H9 (cell line): Measurements from ENCODE around the gene CYP8B1. TPM values are rescaled to one million over a fixed set of nuclear protein-coding genes. Genes with fewer than 3 reads are reported as not detected.

ENCODE experiments used
- DNase-seq: peaks from one replicate; pipeline ENCODE4 v3.0.0-alpha.2; 2017
- H2AFZ ChIP-seq: one replicate; pipeline ENCODE4 v1.6.1; 2013; ENCODE audit warnings: mild to moderate bottlenecking, low read length, control low read depth, moderate library complexity
- H2AK5ac ChIP-seq: 2 replicates; pipeline ENCODE4 v1.6.1; 2013; ENCODE audit warnings: low read length, control low read depth, mixed read lengths; ENCODE audit not compliant: insufficient read length
- H2BK120ac ChIP-seq: one replicate; pipeline ENCODE4 v1.6.1; 2013; ENCODE audit warnings: low read depth, mild to moderate bottlenecking, low read length, control low read depth, inconsistent platforms; ENCODE audit not compliant: poor library complexity, severe bottlenecking
- H2BK12ac ChIP-seq: 2 replicates; pipeline ENCODE4 v1.6.1; 2013; ENCODE audit warnings: low read length, control low read depth, mixed read lengths, low read depth; ENCODE audit not compliant: insufficient read length
- H2BK15ac ChIP-seq: 2 replicates; pipeline ENCODE4 v1.6.1; 2013; ENCODE audit warnings: low read depth, low read length, control low read depth
- H2BK20ac ChIP-seq: one replicate; pipeline ENCODE4 v1.6.1; 2013; ENCODE audit warnings: low read depth, mild to moderate bottlenecking, low read length, control low read depth, inconsistent platforms; ENCODE audit not compliant: poor library complexity, severe bottlenecking
- H2BK5ac ChIP-seq: 2 replicates; pipeline ENCODE4 v1.6.1; 2013; ENCODE audit warnings: low read length, control low read depth, mixed read lengths; ENCODE audit not compliant: insufficient read length
- H3K14ac ChIP-seq: 2 replicates; pipeline ENCODE4 v1.6.1; 2013; ENCODE audit warnings: low read length, control low read depth; ENCODE audit not compliant: insufficient read depth
- H3K18ac ChIP-seq: 2 replicates; pipeline ENCODE4 v1.6.1; 2013; ENCODE audit warnings: low read depth, mild to moderate bottlenecking, mixed read lengths, low read length, control low read depth; ENCODE audit not compliant: insufficient read length
- H3K23ac ChIP-seq: 2 replicates; pipeline ENCODE4 v1.6.1; 2013; ENCODE audit warnings: low read length, control low read depth, mixed read lengths, low read depth; ENCODE audit not compliant: insufficient read length
- H3K23me2 ChIP-seq: 2 replicates; pipeline ENCODE4 v1.6.1; 2013; ENCODE audit warnings: low read depth, mild to moderate bottlenecking, mixed read lengths, low read length, control low read depth; ENCODE audit not compliant: insufficient read length, poor library complexity, severe bottlenecking
- H3K27ac ChIP-seq: 2 replicates; pipeline ENCODE4 v1.5.1; 2013; ENCODE audit warnings: low read length, control low read depth, mixed read lengths, low read depth; ENCODE audit not compliant: insufficient read length
- H3K27me3 ChIP-seq: 2 replicates; pipeline ENCODE4 v1.6.1; 2013; ENCODE audit warnings: low read length, control low read depth, inconsistent platforms; ENCODE audit not compliant: insufficient read depth
- H3K4ac ChIP-seq: 2 replicates; pipeline ENCODE4 v1.6.1; 2013; ENCODE audit warnings: low read depth, mild to moderate bottlenecking, control low read depth, inconsistent platforms, low read length, moderate library complexity
- H3K4me1 ChIP-seq: 2 replicates; pipeline ENCODE4 v1.6.1; 2013; ENCODE audit warnings: low read length, control low read depth, inconsistent platforms; ENCODE audit not compliant: insufficient read depth
- H3K4me2 ChIP-seq: 2 replicates; pipeline ENCODE4 v1.6.1; 2013; ENCODE audit warnings: low read length, control low read depth, mixed read lengths; ENCODE audit not compliant: insufficient read length, insufficient read depth
- H3K56ac ChIP-seq: 2 replicates; pipeline ENCODE4 v1.6.1; 2013; ENCODE audit warnings: low read depth, mild to moderate bottlenecking, mixed read lengths, low read length, control low read depth; ENCODE audit not compliant: insufficient read length
- H3K79me1 ChIP-seq: 2 replicates; pipeline ENCODE4 v1.6.1; 2013; ENCODE audit warnings: low read depth, mild to moderate bottlenecking, moderate library complexity, low read length, control low read depth, inconsistent platforms; ENCODE audit not compliant: insufficient read depth, poor library complexity, severe bottlenecking
- H3K79me2 ChIP-seq: 2 replicates; pipeline ENCODE4 v1.6.1; 2013; ENCODE audit warnings: low read length, control low read depth, inconsistent platforms; ENCODE audit not compliant: insufficient read depth
- H3K9ac ChIP-seq: 2 replicates; pipeline ENCODE4 v1.6.1; 2013; ENCODE audit warnings: low read length, control low read depth, mixed read lengths; ENCODE audit not compliant: insufficient read length; ENCODE audit errors: extremely low read depth
- H3K9me3 ChIP-seq: one replicate; pipeline ENCODE4 v1.6.1; 2013; ENCODE audit warnings: low read depth, low read length, inconsistent platforms; ENCODE audit not compliant: control insufficient read depth
- H3T11ph ChIP-seq: one replicate; pipeline ENCODE4 v1.6.1; 2013; ENCODE audit warnings: mild to moderate bottlenecking, low read length, control low read depth, inconsistent platforms
- H4K20me1 ChIP-seq: one replicate; pipeline ENCODE4 v1.6.1; 2013; ENCODE audit not compliant: control insufficient read depth, insufficient read length, insufficient read depth
- H4K5ac ChIP-seq: 2 replicates; pipeline ENCODE4 v1.6.1; 2013; ENCODE audit warnings: low read depth, mild to moderate bottlenecking, mixed read lengths, low read length, control low read depth; ENCODE audit not compliant: insufficient read length
- H4K8ac ChIP-seq: replicated peaks from 2 replicates; pipeline ENCODE4 v1.6.1; 2013; ENCODE audit warnings: low read length, control low read depth, mixed read lengths, low read depth; ENCODE audit not compliant: insufficient read length
- H4K91ac ChIP-seq: 2 replicates; pipeline ENCODE4 v1.6.1; 2013; ENCODE audit warnings: low read depth, mild to moderate bottlenecking, moderate library complexity, mixed read lengths, low read length, control low read depth; ENCODE audit not compliant: insufficient read length
- H3K27ac Mint-ChIP-seq, 3 experiments: 2 replicates in 2 of 3; 3 replicates in 1 of 3; pipeline ENCODE4 v1.8.0; 2020 to 2021; ENCODE audit warnings: mixed read lengths in 3 of 3, mild to moderate bottlenecking in 1 of 3, moderate library complexity in 1 of 3
- H3K27me3 Mint-ChIP-seq: 2 replicates; pipeline ENCODE4 v1.8.0; 2021; ENCODE audit warnings: low read depth, mild to moderate bottlenecking, moderate library complexity, mixed read lengths
- H3K36me3 Mint-ChIP-seq, 3 experiments: 2 replicates in 2 of 3; 3 replicates in 1 of 3; pipeline ENCODE4 v1.8.0; 2020 to 2021; ENCODE audit warnings: low read depth in 3 of 3, mixed read lengths in 3 of 3; ENCODE audit not compliant: insufficient read depth in 1 of 3
- H3K4me1 Mint-ChIP-seq, 2 experiments: 2 replicates each; pipeline ENCODE4 v1.8.0; 2020; ENCODE audit warnings: mixed read lengths in 2 of 2
- H3K4me3 Mint-ChIP-seq, 2 experiments: 2 replicates in 1 of 2; 3 replicates in 1 of 2; pipeline ENCODE4 v1.8.0; 2020 to 2021; ENCODE audit warnings: mild to moderate bottlenecking in 2 of 2, mixed read lengths in 2 of 2, moderate library complexity in 1 of 2
- H3K9me3 Mint-ChIP-seq, 2 experiments: 2 replicates in 1 of 2; 3 replicates in 1 of 2; pipeline ENCODE4 v1.8.0; 2020; ENCODE audit warnings: mild to moderate bottlenecking in 2 of 2, mixed read lengths in 2 of 2, moderate library complexity in 1 of 2
- total RNA-seq: library from RNA; stranded (reverse); gene quantifications from 2 replicates; pipeline ENCODE4 v1.2.1, GENCODE V29; 2021
- TF ChIP-seq, protein P1 (sequence below): fragments of 200-600 bp; sonication (generic); conservative IDR thresholded peaks from 3 replicates; pipeline ENCODE4 v1.8.0; 2021; ENCODE audit warnings: antibody characterized with exemption, mild to moderate bottlenecking

The CYP8B1 gene
- total RNA-seq, 1 experiment from 2014 or later: not detected

DNA sequence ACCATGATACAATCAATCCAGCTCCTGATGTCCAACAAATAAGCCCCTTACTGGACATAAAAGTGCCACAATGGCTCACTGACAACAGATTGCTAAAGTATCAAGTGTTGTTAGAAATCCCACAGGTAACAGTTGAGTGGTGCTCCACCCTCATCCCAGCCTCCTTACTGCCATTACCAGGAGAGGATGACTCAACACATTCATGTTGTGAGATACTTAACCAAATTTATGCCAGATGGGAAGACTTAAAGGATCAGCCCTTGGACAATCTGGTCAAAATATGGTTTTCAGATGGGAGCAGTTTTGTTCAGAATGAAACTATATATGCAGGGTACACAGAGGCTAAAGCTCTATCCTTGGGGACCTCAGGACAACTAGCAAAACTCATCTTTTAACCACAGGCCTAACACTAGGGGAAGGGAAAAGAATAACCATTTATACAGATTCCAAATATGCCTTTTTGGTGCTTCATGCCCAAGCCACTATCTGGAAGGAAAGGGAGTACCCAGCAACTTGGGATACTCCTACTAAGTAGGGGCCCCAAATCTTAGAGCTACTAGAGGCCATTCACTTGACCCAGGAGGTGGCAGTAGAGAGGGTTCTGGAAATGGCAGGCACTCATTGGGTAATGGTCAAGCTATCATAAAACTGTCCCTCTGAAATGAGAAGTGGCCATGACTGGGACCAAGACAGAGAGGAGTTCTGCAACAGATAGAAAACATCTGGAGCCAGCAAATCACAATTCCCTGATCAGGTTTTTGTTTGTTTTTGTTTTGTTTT lies 23.4 kb upstream of the CYP8B1 start:
- H4K20me1 ChIP-seq: no peaks in the 10 kb centered on the region
- no peak overlapping the region for H2BK120ac ChIP-seq
- H3K79me2 ChIP-seq: no peaks in the 10 kb centered on the region

More for the DNA sequence above, 23.4 kb upstream of the CYP8B1 start:
- H3K18ac ChIP-seq: no peak overlapping the region
- H2BK15ac ChIP-seq: no peak overlapping the region
- no peaks in the 10 kb centered on the region for H3K9me3 ChIP-seq
- Mint-ChIP-seq H3K27me3 (no peaks in the 10 kb centered on the region; the same call in 1 of the 2 replicates), H3K4me1 (peaks cover 10 to 14% of the 10 kb centered on the region in 2 experiments), H3K4me3 (no peak overlapping the region), H3K27ac (no peak overlapping the region), H3K36me3 (no peaks in the 10 kb centered on the region; a peak in 1 of 7 replicates), H3K9me3 (peaks cover 0 to 2% of the 10 kb centered on the region in 2 experiments; a peak in 3 of 5 replicates)
- no peak overlapping the region for H2BK12ac ChIP-seq
- TF ChIP-seq, protein P1, sequence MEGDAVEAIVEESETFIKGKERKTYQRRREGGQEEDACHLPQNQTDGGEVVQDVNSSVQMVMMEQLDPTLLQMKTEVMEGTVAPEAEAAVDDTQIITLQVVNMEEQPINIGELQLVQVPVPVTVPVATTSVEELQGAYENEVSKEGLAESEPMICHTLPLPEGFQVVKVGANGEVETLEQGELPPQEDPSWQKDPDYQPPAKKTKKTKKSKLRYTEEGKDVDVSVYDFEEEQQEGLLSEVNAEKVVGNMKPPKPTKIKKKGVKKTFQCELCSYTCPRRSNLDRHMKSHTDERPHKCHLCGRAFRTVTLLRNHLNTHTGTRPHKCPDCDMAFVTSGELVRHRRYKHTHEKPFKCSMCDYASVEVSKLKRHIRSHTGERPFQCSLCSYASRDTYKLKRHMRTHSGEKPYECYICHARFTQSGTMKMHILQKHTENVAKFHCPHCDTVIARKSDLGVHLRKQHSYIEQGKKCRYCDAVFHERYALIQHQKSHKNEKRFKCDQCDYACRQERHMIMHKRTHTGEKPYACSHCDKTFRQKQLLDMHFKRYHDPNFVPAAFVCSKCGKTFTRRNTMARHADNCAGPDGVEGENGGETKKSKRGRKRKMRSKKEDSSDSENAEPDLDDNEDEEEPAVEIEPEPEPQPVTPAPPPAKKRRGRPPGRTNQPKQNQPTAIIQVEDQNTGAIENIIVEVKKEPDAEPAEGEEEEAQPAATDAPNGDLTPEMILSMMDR: peak; percentile 40
- no peak overlapping the region for H2AFZ ChIP-seq
- no peak overlapping the region for H3T11ph ChIP-seq
- no peak overlapping the region for H4K91ac ChIP-seq
- H3K14ac ChIP-seq: no peak overlapping the region
- no peak overlapping the region for H2AK5ac ChIP-seq
- H3K56ac ChIP-seq: no peak overlapping the region
- H3K23me2 ChIP-seq: no peaks in the 10 kb centered on the region
- H4K5ac ChIP-seq: no peak overlapping the region
- H3K27ac ChIP-seq: no peak overlapping the region
- H3K4me1 ChIP-seq: no peaks in the 10 kb centered on the region; the same call in 1 of the 2 replicates
- H3K23ac ChIP-seq: no peak overlapping the region
- H3K27me3 ChIP-seq: no peaks in the 10 kb centered on the region
- no peak for DNase-seq
- no peaks in the 10 kb centered on the region for H3K79me1 ChIP-seq
- H3K4ac ChIP-seq: no peak overlapping the region
- H4K8ac ChIP-seq: no peak overlapping the region
- no peak overlapping the region for H3K9ac ChIP-seq
- H2BK5ac ChIP-seq: no peak overlapping the region
- no peak overlapping the region for H3K4me2 ChIP-seq
- no peak overlapping the region for H2BK20ac ChIP-seq
